GM13976 (cell line): ENCODE data around the gene ELMO3.
A peak's percentile ranks its signal among the peaks of the same experiment; 100 is the strongest.

Experiments
- DNase-seq: peaks from one replicate; pipeline ENCODE4 v3.0.0; 2012; ENCODE audit warnings: low spot score
- CTCF ChIP-seq: IDR thresholded peaks from 2 replicates; pipeline ENCODE4 v1.5.1; 2012; ENCODE audit warnings: borderline replicate concordance, mild to moderate bottlenecking; ENCODE audit not compliant: insufficient read depth; ENCODE audit errors: extremely low read depth, missing control alignments, control extremely low read depth
- in situ Hi-C: fragments of 300-500 bp; cut with MboI; formaldehyde crosslinking; loops from one replicate; pipeline ENCODE4 v1.12.0; 2022; ENCODE audit warnings: low sequenced_read_pairs, mixed read lengths, inconsistent platforms; ENCODE audit not compliant: unreplicated experiment

The ELMO3 gene

GRCh38 chr16:67154578-67155294 is 44.2 kb upstream of the ELMO3 start:
- no peak for TF ChIP-seq CTCF
- in situ Hi-C loops = loop anchor here (5.0 to 25.0 kb wide), 2 partner anchors 137 to 192 kb away; partner anchors contain the start of gene CES3
- DNase-seq = no peak

GRCh38 chr16:67155295-67156142 is 43.4 kb upstream of the ELMO3 start:
- peak; percentile 97 for TF ChIP-seq CTCF
- in situ Hi-C loops = loop anchor here (25.0 kb wide), 1 partner anchor 193 kb away; the partner anchor contains the start of gene CES3
- DNase-seq = peak; percentile 92

- in situ Hi-C loops = loop anchor here (25.0 kb wide), 1 partner anchor 194 kb away; the partner anchor contains the start of gene CES3
- DNase-seq = no peak
- TF ChIP-seq CTCF = no peak
These were observed 42.6 kb upstream of the ELMO3 start for GRCh38 chr16:67156143-67156844.

- DNase-seq = no peak
- in situ Hi-C loops = loop anchor here (25.0 kb wide), 1 partner anchor 195 kb away; the partner anchor contains the start of gene CES3
- TF ChIP-seq CTCF = no peak
These were observed 41.7 kb upstream of the ELMO3 start for GRCh38 chr16:67157106-67157748.

- DNase-seq = no peak
- TF ChIP-seq CTCF = no peak
- in situ Hi-C loops = loop anchor here (25.0 kb wide), 1 partner anchor 196 kb away; the partner anchor contains the start of gene CES3
These were observed 40.9 kb upstream of the ELMO3 start for GRCh38 chr16:67157892-67158635.
